Measurements from ENCODE around the gene TPX2. TPM values are rescaled to one million over a fixed set of nuclear protein-coding genes. Genes with fewer than 3 reads are reported as not detected.

Gene TPX2
- total RNA-seq, 2 donors from 2014 or later = not detected

DNA sequence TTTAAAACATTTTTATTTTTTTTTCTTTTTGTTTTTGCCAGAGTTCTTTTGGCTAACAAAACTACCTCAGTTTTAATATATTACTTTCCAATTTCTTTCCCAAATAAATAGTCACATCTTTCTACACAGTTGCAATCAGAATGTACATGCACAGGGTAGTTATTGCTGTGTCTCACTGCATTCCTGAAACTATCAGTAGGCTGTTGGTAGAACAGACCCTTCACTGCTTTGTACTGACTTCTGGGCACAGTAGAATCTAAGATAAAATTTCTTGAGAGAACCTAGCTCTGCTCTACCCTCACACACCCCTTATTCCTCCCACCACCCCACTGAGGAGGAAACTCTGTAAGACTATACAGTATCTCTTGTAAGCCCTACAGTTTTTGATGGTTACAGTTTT is 19.9 kb downstream of the TPX2 start:
- Histone ChIP-seq H3K27me3 (no peaks in the 10 kb centered on the region), H3K4me1 (no peaks in the 10 kb centered on the region), H3K9me3 (no peaks in the 10 kb centered on the region), H3K4me3 (no peak overlapping the region), H3K36me3 (replicated peaks in 1 of 2; ENCODE audit: insufficient read depth in 1 of 2, low read depth in 2 of 2) (no peaks in the 10 kb centered on the region), H3K27ac (no peak overlapping the region)
- ATAC-seq (no peak), DNase-seq (no peak)
- intact Hi-C loops (cut with DNase I) = no loop called here
- TF ChIP-seq, protein P1, sequence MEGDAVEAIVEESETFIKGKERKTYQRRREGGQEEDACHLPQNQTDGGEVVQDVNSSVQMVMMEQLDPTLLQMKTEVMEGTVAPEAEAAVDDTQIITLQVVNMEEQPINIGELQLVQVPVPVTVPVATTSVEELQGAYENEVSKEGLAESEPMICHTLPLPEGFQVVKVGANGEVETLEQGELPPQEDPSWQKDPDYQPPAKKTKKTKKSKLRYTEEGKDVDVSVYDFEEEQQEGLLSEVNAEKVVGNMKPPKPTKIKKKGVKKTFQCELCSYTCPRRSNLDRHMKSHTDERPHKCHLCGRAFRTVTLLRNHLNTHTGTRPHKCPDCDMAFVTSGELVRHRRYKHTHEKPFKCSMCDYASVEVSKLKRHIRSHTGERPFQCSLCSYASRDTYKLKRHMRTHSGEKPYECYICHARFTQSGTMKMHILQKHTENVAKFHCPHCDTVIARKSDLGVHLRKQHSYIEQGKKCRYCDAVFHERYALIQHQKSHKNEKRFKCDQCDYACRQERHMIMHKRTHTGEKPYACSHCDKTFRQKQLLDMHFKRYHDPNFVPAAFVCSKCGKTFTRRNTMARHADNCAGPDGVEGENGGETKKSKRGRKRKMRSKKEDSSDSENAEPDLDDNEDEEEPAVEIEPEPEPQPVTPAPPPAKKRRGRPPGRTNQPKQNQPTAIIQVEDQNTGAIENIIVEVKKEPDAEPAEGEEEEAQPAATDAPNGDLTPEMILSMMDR (IDR thresholded peaks at IDR 0.05) = no peak
- TF ChIP-seq POLR2A (IDR thresholded peaks at IDR 0.05) = no peak

- Histone ChIP-seq H3K27ac (no peak overlapping the region), H3K9me3 (no peaks in the 10 kb centered on the region), H3K4me3 (no peak overlapping the region), H3K4me1 (no peaks in the 10 kb centered on the region), H3K27me3 (no peaks in the 10 kb centered on the region), H3K36me3 (replicated peaks in 1 of 2; ENCODE audit: insufficient read depth in 1 of 2, low read depth in 2 of 2) (no peaks in the 10 kb centered on the region)
- TF ChIP-seq, protein P1 (IDR thresholded peaks at IDR 0.05) = no peak
- no peak for TF ChIP-seq POLR2A (IDR thresholded peaks at IDR 0.05)
- WGBS, 2 donors = 32 to 62% methylated on average over 2 of the region's 2 CpGs
- intact Hi-C loops (cut with DNase I) = no loop called here
- no peak for DNase-seq
- no peak for ATAC-seq
Observed at GRCh38 chr20:31759836-31760518, 20.9 kb downstream of the TPX2 start.

DNA sequence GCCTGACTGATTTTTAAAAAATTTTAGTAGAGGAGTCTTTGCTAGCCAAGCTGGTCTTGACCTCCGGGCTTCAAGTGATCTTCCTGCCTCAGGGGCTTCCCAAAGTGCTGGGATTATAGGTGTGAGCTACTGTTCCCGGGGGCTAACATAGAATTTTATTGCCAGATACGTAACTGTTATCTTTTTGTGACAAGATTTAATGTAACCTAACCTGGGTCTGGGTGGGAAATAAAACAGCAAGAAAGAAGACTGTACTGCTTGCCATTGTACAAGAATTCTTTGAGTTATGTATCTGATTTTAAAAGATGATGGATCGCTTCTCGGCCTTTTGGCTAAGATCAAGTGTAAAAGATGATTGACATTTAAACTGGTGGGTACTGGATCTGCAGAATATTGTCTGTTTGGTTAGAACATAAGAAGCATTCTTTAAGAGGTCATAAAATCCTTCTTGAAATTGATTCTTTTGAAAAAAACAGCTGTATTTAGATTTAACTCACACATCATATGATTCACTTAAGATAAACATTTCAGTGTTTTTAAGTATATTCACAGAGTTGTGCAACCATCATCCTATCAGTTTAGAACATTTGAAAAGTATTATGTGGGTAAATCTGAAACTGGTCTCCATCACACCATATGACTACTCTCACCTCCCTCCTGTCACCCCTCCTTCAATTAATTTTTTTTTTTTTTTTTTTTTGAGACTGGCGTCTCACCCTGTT is 21.6 kb downstream of the TPX2 start:
- 88 to 97% methylated on average over 6 of the region's 6 CpGs for WGBS, 2 donors
- no peaks in the 10 kb centered on the region for H3K9me3 ChIP-seq
- TF ChIP-seq, protein P1 (IDR thresholded peaks at IDR 0.05) = no peak
- no peak for TF ChIP-seq POLR2A (IDR thresholded peaks at IDR 0.05)
- H3K36me3 ChIP-seq (replicated peaks in 1 of 2; ENCODE audit: insufficient read depth in 1 of 2, low read depth in 2 of 2) = no peaks in the 10 kb centered on the region
- ATAC-seq (no peak), DNase-seq (no peak)
- no peaks in the 10 kb centered on the region for H3K4me1 ChIP-seq
- H3K27me3 ChIP-seq = no peaks in the 10 kb centered on the region
- H3K4me3 ChIP-seq = no peak overlapping the region
- intact Hi-C loops (cut with DNase I) = no loop called here
- H3K27ac ChIP-seq = no peak overlapping the region

DNA sequence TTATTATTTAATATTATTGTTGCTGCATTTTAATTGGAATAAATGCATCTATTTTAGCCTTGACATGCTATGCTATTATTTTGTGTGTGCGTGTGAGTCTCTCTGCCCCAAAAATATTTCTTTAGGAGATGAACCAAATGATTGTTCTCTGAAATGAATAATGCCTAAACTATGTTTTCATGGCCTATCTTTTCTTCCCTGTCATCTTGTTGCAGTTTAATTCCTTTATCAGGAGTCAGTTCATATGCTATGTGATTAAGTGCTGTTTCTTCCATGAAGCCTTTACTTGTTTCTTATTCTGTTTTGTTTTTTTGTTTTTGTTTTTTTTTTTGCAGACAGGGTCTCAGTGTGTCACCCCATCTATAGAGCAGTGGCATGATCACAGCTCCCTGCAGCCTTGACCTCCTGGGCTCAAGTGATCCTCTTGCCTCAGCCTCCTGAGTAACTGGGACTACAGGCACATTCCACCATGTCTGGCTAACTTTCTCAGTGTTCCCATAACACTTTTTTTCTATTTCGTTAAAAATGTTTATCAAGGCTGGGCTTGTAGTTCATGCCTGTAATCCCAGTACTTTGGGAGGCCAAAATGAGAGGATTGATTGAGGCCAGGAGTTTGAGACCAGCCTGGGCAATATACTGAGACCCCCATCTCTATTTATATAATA is 25.7 kb downstream of the TPX2 start:
- no peaks in the 10 kb centered on the region for H3K9me3 ChIP-seq
- 93 to 100% methylated on average over 2 of the region's 2 CpGs for WGBS, 2 donors
- TF ChIP-seq POLR2A (IDR thresholded peaks at IDR 0.05) = no peak
- intact Hi-C loops (cut with DNase I) = no loop called here
- no peaks in the 10 kb centered on the region for H3K36me3 ChIP-seq (replicated peaks in 1 of 2; ENCODE audit: insufficient read depth in 1 of 2, low read depth in 2 of 2)
- no peaks in the 10 kb centered on the region for H3K27me3 ChIP-seq
- ATAC-seq = no peak
- no peaks in the 10 kb centered on the region for H3K4me1 ChIP-seq
- no peak overlapping the region for H3K4me3 ChIP-seq
- no peak overlapping the region for H3K27ac ChIP-seq
- no peak for DNase-seq

- ATAC-seq (no peak), DNase-seq (no peak)
- no peaks in the 10 kb centered on the region for H3K27me3 ChIP-seq
- no peaks in the 10 kb centered on the region for H3K36me3 ChIP-seq (replicated peaks in 1 of 2; ENCODE audit: insufficient read depth in 1 of 2, low read depth in 2 of 2)
- H3K4me1 ChIP-seq = no peaks in the 10 kb centered on the region
- intact Hi-C loops (cut with DNase I) = no loop called here
- no peaks in the 10 kb centered on the region for H3K9me3 ChIP-seq
- TF ChIP-seq POLR2A (IDR thresholded peaks at IDR 0.05) = no peak
- TF ChIP-seq, protein P1 (IDR thresholded peaks at IDR 0.05) = no peak
- H3K27ac ChIP-seq = no peak overlapping the region
- no peak overlapping the region for H3K4me3 ChIP-seq
- WGBS, 2 donors = 95 to 96% methylated on average over 3 of the region's 3 CpGs
Observed at GRCh38 chr20:31767805-31768204, 28.7 kb downstream of the TPX2 start.
